Keratinocyte (primary cell): ENCODE results near the gene SMURF1. TPM values are rescaled to one million over a fixed set of nuclear protein-coding genes. Genes with fewer than 3 reads are reported as not detected.

Experiments used
- DNase-seq: peaks from one replicate; pipeline ENCODE4 v3.0.0-alpha.2; 2011; ENCODE audit warnings: low read depth, missing footprints, low spot score
- FAIRE-seq: peaks from 2 replicates; lab custom pipeline; 2011; peaks lifted over from hg19 to GRCh38; lab: Jason Lieb, UNC
- H2AFZ ChIP-seq: 2 replicates; pipeline ENCODE4 v1.6.0; 2012; ENCODE audit warnings: low read length, control low read depth, inconsistent platforms; ENCODE audit not compliant: control insufficient read depth
- H3K27ac ChIP-seq: 2 replicates; pipeline ENCODE4 v1.5.1; 2011; ENCODE audit warnings: low read length; ENCODE audit not compliant: control insufficient read depth, insufficient read depth
- H3K27me3 ChIP-seq: 3 replicates; pipeline ENCODE4 v1.6.0; 2011; ENCODE audit warnings: low read length; ENCODE audit not compliant: control insufficient read depth, insufficient read depth; ENCODE audit errors: extremely low read depth
- H3K36me3 ChIP-seq, 2 experiments: 2 replicates in 1 of 2; 3 replicates in 1 of 2; pipeline ENCODE4 v1.5.1; 2011; ENCODE audit warnings: low read length in 2 of 2, mild to moderate bottlenecking in 1 of 2; ENCODE audit not compliant: control insufficient read depth in 2 of 2, insufficient read depth in 2 of 2; ENCODE audit errors: extremely low read depth in 1 of 2
- H3K4me1 ChIP-seq: 3 replicates; pipeline ENCODE4 v1.5.1; 2011; ENCODE audit warnings: low read length; ENCODE audit not compliant: control insufficient read depth, insufficient read depth; ENCODE audit errors: extremely low read depth
- H3K4me2 ChIP-seq: 3 replicates; pipeline ENCODE4 v1.6.0; 2011; ENCODE audit warnings: low read depth, low read length; ENCODE audit not compliant: control insufficient read depth, insufficient read depth; ENCODE audit errors: extremely low read depth
- H3K4me3 ChIP-seq, 3 experiments: fragments of 200-600 bp in 1 of 3; sonication (generic) in 1 of 3; 2 replicates in 2 of 3; 3 replicates in 1 of 3; pipeline ENCODE4 v1.5.1; 2011 to 2016; ENCODE audit warnings: low read length in 3 of 3, mild to moderate bottlenecking in 3 of 3, control low read depth in 2 of 3, inconsistent platforms in 1 of 3, low read depth in 1 of 3, mixed read lengths in 1 of 3, mixed run types in 1 of 3, moderate library complexity in 1 of 3; ENCODE audit not compliant: control insufficient read depth in 2 of 3, insufficient read depth in 2 of 3; ENCODE audit errors: extremely low read depth in 1 of 3
- H3K79me2 ChIP-seq: 2 replicates; pipeline ENCODE4 v1.6.0; 2012; ENCODE audit warnings: low read length; ENCODE audit not compliant: control insufficient read depth, insufficient read depth
- H3K9ac ChIP-seq: 3 replicates; pipeline ENCODE4 v1.6.0; 2011; ENCODE audit warnings: low read length; ENCODE audit not compliant: control insufficient read depth, insufficient read depth; ENCODE audit errors: extremely low read depth
- H3K9me1 ChIP-seq: 3 replicates; pipeline ENCODE4 v1.6.0; 2011; ENCODE audit warnings: low read length; ENCODE audit not compliant: control insufficient read depth, insufficient read depth; ENCODE audit errors: extremely low read depth
- H3K9me3 ChIP-seq: 2 replicates; pipeline ENCODE4 v1.5.1; 2012; ENCODE audit warnings: low read depth, low read length; ENCODE audit not compliant: control insufficient read depth
- H4K20me1 ChIP-seq: 3 replicates; pipeline ENCODE4 v1.6.0; 2011; ENCODE audit warnings: low read length; ENCODE audit not compliant: control insufficient read depth, insufficient read depth; ENCODE audit errors: extremely low read depth
- CTCF ChIP-seq, 3 experiments: IDR thresholded peaks in 1 of 3; conservative IDR thresholded peaks in 1 of 3; optimal IDR thresholded peaks in 1 of 3; 2 replicates in 2 of 3; 3 replicates in 1 of 3; pipeline versions ENCODE3 to v1.5.1; 2011; ENCODE audit warnings: low read length in 3 of 3, mild to moderate bottlenecking in 3 of 3, moderate library complexity in 2 of 3, control low read depth in 1 of 3, inconsistent platforms in 1 of 3; ENCODE audit not compliant: insufficient read depth in 2 of 3; ENCODE audit errors: extremely low read depth in 1 of 3
- EZH2 ChIP-seq: IDR thresholded peaks from one replicate; pipeline ENCODE4 v1.6.1; 2012; ENCODE audit warnings: inconsistent platforms, mild to moderate bottlenecking, low read length, moderate library complexity
- dilution Hi-C: fragments of 300-500 bp; cut with MboI; formaldehyde crosslinking; loops from one replicate; pipeline ENCODE4 v1.7.0; 2020; ENCODE audit warnings: low sequenced_read_pairs; ENCODE audit not compliant: extremely low pct_ligation_motif_present
- polyA plus RNA-seq, 5 experiments: library from polyadenylated mRNA; depleted of rRNA in 3 of 5; stranded (reverse) in 3 of 5; stranded (forward) in 1 of 5; unstranded in 1 of 5; fragments of >200 nt; gene quantifications; 1 replicate in 1 of 5; 2 replicates in 3 of 5; 3 replicates in 1 of 5; pipeline versions ENCODE4 v1.2.1 to v1.2.3, GENCODE V29; 2011 to 2012; ENCODE audit warnings: missing spikeins in 2 of 5, low read depth in 1 of 5, low replicate concordance in 1 of 5

SMURF1 gene
- polyA plus RNA-seq, 1 donor (not counting 4 experiments of a cell fraction or from before 2014, with no cell fraction given) = 22.2 TPM

GRCh38 chr7:99173787-99174186 is 29.9 kb upstream of the SMURF1 start:
- Histone ChIP-seq H3K27me3 (no peaks in the 10 kb centered on the region), H3K36me3 (no peaks in the 10 kb centered on the region), H2AFZ (no peak overlapping the region), H3K4me2 (no peak overlapping the region), H3K79me2 (no peaks in the 10 kb centered on the region), H3K27ac (no peak overlapping the region), H3K4me1 (no peaks in the 10 kb centered on the region), H4K20me1 (no peaks in the 10 kb centered on the region), H3K9me1 (no peaks in the 10 kb centered on the region), H3K4me3 (no peak overlapping the region), H3K9ac (no peak overlapping the region), H3K9me3 (no peaks in the 10 kb centered on the region)
- FAIRE-seq (no peak), DNase-seq (no peak)
- dilution Hi-C loops = no loop called here
- TF ChIP-seq CTCF (optimal IDR thresholded peaks at IDR 0.05 in 1 of 3, IDR thresholded peaks at IDR 0.05 in 1 of 3, conservative IDR thresholded peaks at IDR 0.05 in 1 of 3; ENCODE audit: extremely low read depth in 1 of 3, insufficient read depth in 2 of 3, low read length in 3 of 3) = no peak
- no peak for TF ChIP-seq EZH2

- no peaks in the 10 kb centered on the region for H3K9me3 ChIP-seq
- H3K4me3 ChIP-seq = no peak overlapping the region
- no peak for FAIRE-seq
- TF ChIP-seq EZH2 (no peak), CTCF (optimal IDR thresholded peaks at IDR 0.05 in 1 of 3, IDR thresholded peaks at IDR 0.05 in 1 of 3, conservative IDR thresholded peaks at IDR 0.05 in 1 of 3; ENCODE audit: extremely low read depth in 1 of 3, insufficient read depth in 2 of 3, low read length in 3 of 3) (no peak)
- dilution Hi-C loops = no loop called here
- H3K4me2 ChIP-seq = no peak overlapping the region
- H2AFZ ChIP-seq = no peak overlapping the region
- H3K36me3 ChIP-seq = no peaks in the 10 kb centered on the region
- no peaks in the 10 kb centered on the region for H3K9me1 ChIP-seq
- no peaks in the 10 kb centered on the region for H4K20me1 ChIP-seq
- H3K27me3 ChIP-seq = no peaks in the 10 kb centered on the region
- H3K79me2 ChIP-seq = no peaks in the 10 kb centered on the region
- H3K4me1 ChIP-seq = no peaks in the 10 kb centered on the region
- no peak overlapping the region for H3K27ac ChIP-seq
- no peak overlapping the region for H3K9ac ChIP-seq
- DNase-seq = no peak
Observed at GRCh38 chr7:99171731-99172130, 27.8 kb upstream of the SMURF1 start.
